Esophagus mucosa (tissue), 1 donor: Measurements from ENCODE around the gene CBX4. TPM values are rescaled to one million over a fixed set of nuclear protein-coding genes. Genes with fewer than 3 reads are reported as not detected.

Experiments
- ATAC-seq: fragments of 200-7000 bp; cut with Tn5 transposase; one replicate; pipeline ENCODE4 v1.9.1; 2020
- total RNA-seq: library from RNA; stranded (reverse); gene quantifications from one replicate; pipeline ENCODE4 v1.2.4, GENCODE V29; 2023
- donor health status: DM: yes; HTN: yes; CAD: no.

The CBX4 gene
- total RNA-seq, 1 donor from 2014 or later, result 25.2 TPM

DNA sequence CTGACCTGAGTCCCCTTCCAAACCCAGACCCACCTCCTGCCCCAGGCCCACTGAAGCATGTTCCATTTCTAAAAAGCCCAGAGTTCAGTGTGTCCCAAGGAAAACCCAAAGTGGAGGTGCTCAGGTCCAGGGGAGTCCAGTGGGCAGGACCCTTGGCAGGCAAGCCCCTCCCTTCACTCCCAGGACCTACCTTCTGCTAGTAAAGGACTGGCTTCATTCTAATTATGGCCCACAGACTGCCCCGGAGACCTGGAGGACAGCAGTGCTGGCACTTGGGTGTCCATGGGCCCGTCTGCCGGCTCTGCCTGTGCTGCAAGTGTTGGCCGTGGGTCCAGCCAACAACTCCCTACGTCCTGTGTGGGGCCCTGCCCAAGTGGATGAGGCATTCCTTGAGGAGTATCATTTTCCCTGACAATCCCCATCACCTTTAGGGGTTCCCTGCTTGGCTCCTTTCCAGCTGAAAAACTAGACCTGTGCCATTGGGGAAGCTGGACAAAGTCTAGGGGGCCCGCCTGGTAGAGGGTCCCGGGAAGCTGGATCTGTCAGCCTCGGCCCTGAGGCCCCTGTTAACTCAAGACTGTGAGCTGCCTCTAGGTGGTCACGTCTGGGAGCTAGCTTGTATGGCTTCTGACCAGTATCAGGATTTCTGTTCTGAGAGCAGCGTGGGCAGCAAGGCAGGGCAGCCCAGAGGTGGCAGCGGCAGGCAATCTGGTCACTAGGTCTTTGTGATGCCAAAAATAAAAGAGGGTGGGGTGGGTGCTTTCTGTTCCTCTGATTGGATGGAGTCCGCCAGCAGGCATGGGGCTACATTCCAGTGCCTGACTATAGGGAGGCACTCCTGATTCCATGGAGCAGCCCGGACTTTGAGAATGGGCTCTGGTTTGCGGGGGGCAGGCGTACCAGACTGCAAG is 53.1 kb downstream of the CBX4 start:
- ATAC-seq, result no peak

DNA sequence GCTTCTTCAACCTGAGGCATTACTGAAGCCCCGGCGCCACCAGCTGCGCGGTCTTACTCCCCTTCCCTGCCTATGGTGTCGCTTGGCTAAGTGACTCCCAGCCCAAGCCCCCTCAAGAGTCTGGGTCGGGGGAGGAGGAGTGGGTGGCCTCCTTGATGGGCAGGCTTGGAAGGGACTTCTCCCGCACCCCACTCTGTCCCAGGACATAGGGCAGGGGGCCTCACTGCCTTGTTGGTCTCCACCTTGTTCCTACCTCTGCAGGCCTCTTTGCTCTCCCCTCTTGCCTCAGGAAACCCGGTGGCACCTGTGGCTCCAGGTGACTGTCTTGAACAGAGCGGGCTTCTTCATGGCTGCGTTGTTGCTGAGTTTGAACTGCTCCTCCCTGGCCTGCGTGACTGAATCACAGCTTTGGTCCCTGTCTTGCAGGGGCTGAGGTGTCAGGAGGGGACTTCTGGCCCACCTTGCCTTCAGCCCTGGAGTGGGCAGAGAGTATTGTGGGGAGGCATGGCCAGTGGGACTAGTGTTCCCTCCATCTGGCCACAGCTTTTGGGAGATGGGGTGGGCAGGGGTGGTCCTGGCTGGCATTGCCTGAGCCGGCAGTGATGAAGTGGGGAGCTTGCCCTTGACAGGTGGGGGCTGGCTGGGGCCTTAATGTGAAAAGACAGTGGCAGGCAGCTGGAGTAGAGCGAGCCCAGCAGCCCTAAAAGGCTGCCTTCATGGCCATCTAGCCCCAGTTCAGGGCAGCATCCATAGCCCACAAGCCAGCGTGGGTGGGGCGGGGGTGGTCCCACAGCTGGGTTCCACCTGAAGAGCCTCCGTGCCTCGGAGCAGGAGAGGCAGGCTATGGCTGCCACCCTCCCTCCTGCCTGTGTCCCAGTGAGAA is 54.0 kb downstream of the CBX4 start:
- ATAC-seq, result no peak

GRCh38 chr17:79784353-79785016 is 54.8 kb downstream of the CBX4 start:
- no peak for ATAC-seq

DNA sequence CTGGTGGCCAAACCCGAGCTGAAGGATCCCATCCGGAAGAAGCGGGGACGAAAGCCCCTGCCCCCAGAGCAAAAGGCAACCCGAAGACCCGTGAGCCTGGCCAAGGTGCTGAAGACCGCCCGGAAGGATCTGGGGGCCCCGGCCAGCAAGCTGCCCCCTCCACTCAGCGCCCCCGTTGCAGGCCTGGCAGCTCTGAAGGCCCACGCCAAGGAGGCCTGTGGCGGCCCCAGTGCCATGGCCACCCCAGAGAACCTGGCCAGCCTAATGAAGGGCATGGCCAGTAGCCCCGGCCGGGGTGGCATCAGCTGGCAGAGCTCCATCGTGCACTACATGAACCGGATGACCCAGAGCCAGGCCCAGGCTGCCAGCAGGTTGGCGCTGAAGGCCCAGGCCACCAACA is 55.3 kb downstream of the CBX4 start:
- no peak for ATAC-seq

Other genes starting within 250 kb of the CBX4 start
- 0.16 TPM for gene RBFOX3, start 228.4 kb downstream of the CBX4 start, total RNA-seq
- not detected for gene ENPP7, start 108.5 kb downstream of the CBX4 start, total RNA-seq
- gene CBX2, start 61.3 kb downstream of the CBX4 start, total RNA-seq, result 3.8 TPM
- gene CBX8, start 42.4 kb downstream of the CBX4 start, total RNA-seq, result 3.8 TPM
- gene TBC1D16, start 196.4 kb upstream of the CBX4 start, total RNA-seq, result 8.9 TPM
- 0.72 TPM for gene CCDC40, start 197.2 kb upstream of the CBX4 start, total RNA-seq